PFSK-1 (cell line): ENCODE results near the gene ZNF747.

ENCODE experiments used
- FOXP2 ChIP-seq: optimal IDR thresholded peaks from 2 replicates; pipeline ENCODE3; 2011; ENCODE audit warnings: borderline replicate concordance, control low read depth, inconsistent platforms; ENCODE audit not compliant: insufficient read depth; ENCODE audit errors: extremely low read length, extremely low read depth
- POLR2AphosphoS5 ChIP-seq: IDR thresholded peaks from 2 replicates; pipeline ENCODE4 v1.6.1; 2012; ENCODE audit warnings: low read depth, mild to moderate bottlenecking, control low read depth, low read length, moderate library complexity

GRCh38 chr16:30532285-30533145 is 2.1 kb downstream of the ZNF747 start:
- TF ChIP-seq POLR2AphosphoS5 = no peak
- TF ChIP-seq FOXP2 = no peak
